SK-N-SH treated with all-trans-retinoic acid at 6 μM for 48 hours (cell line): ENCODE data around the gene ZNF519.

ENCODE experiments used
- ATAC-seq: fragments of 200-7000 bp; cut with Tn5 transposase; 3 replicates; pipeline ENCODE4 v1.9.1; 2020; ENCODE audit warnings: mild to moderate bottlenecking, moderate library complexity
- ARNTL ChIP-seq: fragments of 450-650 bp; formaldehyde crosslinking; IDR thresholded peaks from 2 replicates; pipeline ENCODE4 v1.5.0; 2020; ENCODE audit warnings: low read depth, mild to moderate bottlenecking, moderate library complexity, borderline replicate concordance
- BACH2 ChIP-seq: fragments of 250-450 bp; sonication (Bioruptor Pico); IDR thresholded peaks from 2 replicates; pipeline ENCODE4 v1.9.0; 2021; ENCODE audit warnings: mild to moderate bottlenecking, borderline replicate concordance
- CREB5 ChIP-seq: fragments of 250-450 bp; sonication (Bioruptor Pico); IDR thresholded peaks from 2 replicates; pipeline ENCODE4 v1.5.1; 2020; ENCODE audit warnings: low read depth, mild to moderate bottlenecking, moderate library complexity
- CSDC2 ChIP-seq: fragments of 250-450 bp; sonication (Bioruptor Pico); IDR thresholded peaks from 2 replicates; pipeline ENCODE4 v1.5.0; 2020; ENCODE audit warnings: mild to moderate bottlenecking, moderate library complexity
- CSRNP3 ChIP-seq: fragments of 250-450 bp; sonication (Bioruptor Pico); IDR thresholded peaks from 2 replicates; pipeline ENCODE4 v1.5.1; 2021; ENCODE audit warnings: mild to moderate bottlenecking, moderate library complexity
- ESRRG ChIP-seq: fragments of 250-450 bp; sonication (Bioruptor Pico); IDR thresholded peaks from 2 replicates; pipeline ENCODE4 v1.6.1; 2021; ENCODE audit warnings: mild to moderate bottlenecking
- ISL1 ChIP-seq: fragments of 250-450 bp; sonication (Bioruptor Pico); IDR thresholded peaks from 2 replicates; pipeline ENCODE4 v2.1.2; 2022; ENCODE audit warnings: mild to moderate bottlenecking, moderate library complexity
- OSR1 ChIP-seq: fragments of 250-450 bp; sonication (Bioruptor Pico); IDR thresholded peaks from 2 replicates; pipeline ENCODE4 v1.8.0; 2022; ENCODE audit warnings: moderate library complexity, mild to moderate bottlenecking, inconsistent platforms
- PATZ1 ChIP-seq: fragments of 250-450 bp; sonication (Bioruptor Pico); IDR thresholded peaks from 2 replicates; pipeline ENCODE4 v1.8.0; 2020; ENCODE audit warnings: mild to moderate bottlenecking, moderate library complexity, borderline replicate concordance
- PPARA ChIP-seq: fragments of 250-450 bp; sonication (Bioruptor Pico); IDR thresholded peaks from 2 replicates; pipeline ENCODE4 v1.5.0; 2020; ENCODE audit warnings: mild to moderate bottlenecking, borderline replicate concordance
- SNAI2 ChIP-seq: fragments of 250-450 bp; sonication (Bioruptor Pico); IDR thresholded peaks from 2 replicates; pipeline ENCODE4 v1.5.0; 2020; ENCODE audit warnings: mild to moderate bottlenecking, moderate library complexity
- TCF4 ChIP-seq: fragments of 250-450 bp; sonication (Bioruptor Pico); IDR thresholded peaks from 2 replicates; pipeline ENCODE4 v1.8.0; 2021; ENCODE audit warnings: mild to moderate bottlenecking, moderate library complexity, borderline replicate concordance
- TOX ChIP-seq: fragments of 250-450 bp; sonication (Bioruptor Pico); IDR thresholded peaks from 2 replicates; pipeline ENCODE4 v1.8.0; 2021; ENCODE audit warnings: mild to moderate bottlenecking, moderate library complexity, borderline replicate concordance
- ZC3H10 ChIP-seq: fragments of 250-450 bp; sonication (Bioruptor Pico); IDR thresholded peaks from 2 replicates; pipeline ENCODE4 v1.5.1; 2021; ENCODE audit warnings: mild to moderate bottlenecking, moderate library complexity
- ZFP3 ChIP-seq: fragments of 250-450 bp; sonication (Bioruptor Pico); IDR thresholded peaks from 2 replicates; pipeline ENCODE4 v1.5.0; 2020; ENCODE audit warnings: mild to moderate bottlenecking, moderate library complexity
- ZFP30 ChIP-seq: fragments of 450-650 bp; formaldehyde crosslinking; IDR thresholded peaks from 2 replicates; pipeline ENCODE4 v1.5.0; 2022; ENCODE audit warnings: mild to moderate bottlenecking, moderate library complexity
- ZNF565 ChIP-seq: fragments of 450-650 bp; formaldehyde crosslinking; conservative IDR thresholded peaks from 2 replicates; pipeline ENCODE4 v1.5.0; 2020; ENCODE audit warnings: low read depth, mild to moderate bottlenecking, moderate library complexity
- ZNF70 ChIP-seq: fragments of 450-650 bp; formaldehyde crosslinking; IDR thresholded peaks from 2 replicates; pipeline ENCODE4 v1.5.0; 2020; ENCODE audit warnings: mild to moderate bottlenecking, moderate library complexity

Gene ZNF519

DNA sequence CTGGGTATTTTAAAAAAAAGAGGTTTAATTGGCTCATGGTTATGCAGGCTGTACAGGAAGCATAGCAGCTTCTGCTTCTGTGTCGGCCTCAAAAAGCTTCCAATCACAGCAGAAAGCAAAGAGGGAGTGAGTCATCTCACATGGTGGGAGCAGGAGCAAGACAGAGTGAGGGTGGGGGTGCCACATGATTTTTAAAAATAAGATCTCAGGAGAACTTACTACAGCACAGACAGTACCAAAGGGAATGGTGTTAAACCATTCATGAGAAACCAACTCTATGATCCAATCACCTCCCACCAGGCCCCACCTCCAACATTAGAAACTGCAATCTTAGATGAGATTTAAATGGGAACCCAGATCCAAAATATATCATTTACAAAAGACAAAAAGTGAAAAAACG, 14.6 kb downstream of the ZNF519 start (continued):
- no peak for TF ChIP-seq ZNF70 (CRISPR knock-in tag)
- TF ChIP-seq TCF4 (CRISPR knock-in tag): no peak
- TF ChIP-seq ZNF565 (CRISPR knock-in tag): no peak
- no peak for TF ChIP-seq ISL1 (CRISPR knock-in tag)
- no peak for TF ChIP-seq PATZ1 (CRISPR knock-in tag)

- ATAC-seq: no peak
- TF ChIP-seq ISL1 (CRISPR knock-in tag) (no peak), CSRNP3 (CRISPR knock-in tag) (no peak), PATZ1 (CRISPR knock-in tag) (no peak), PPARA (CRISPR knock-in tag) (no peak), TOX (CRISPR knock-in tag) (no peak), CREB5 (no peak), CSDC2 (no peak), ZC3H10 (CRISPR knock-in tag) (no peak), BACH2 (no peak), SNAI2 (CRISPR knock-in tag) (no peak), TCF4 (CRISPR knock-in tag) (no peak), ESRRG (CRISPR knock-in tag) (no peak), ZFP3 (CRISPR knock-in tag) (no peak)
These were observed 25.3 kb downstream of the ZNF519 start for GRCh38 chr18:14106906-14107305.

- TF ChIP-seq SNAI2 (CRISPR knock-in tag) (no peak), CSDC2 (no peak), TCF4 (CRISPR knock-in tag) (no peak), BACH2 (no peak), ZNF70 (CRISPR knock-in tag) (no peak), ESRRG (CRISPR knock-in tag) (no peak), ZNF565 (CRISPR knock-in tag) (no peak), ARNTL (CRISPR knock-in tag) (no peak), ZFP30 (no peak), CSRNP3 (CRISPR knock-in tag) (no peak), CREB5 (no peak), OSR1 (CRISPR knock-in tag) (no peak)
- ATAC-seq: no peak
These were observed 27.1 kb downstream of the ZNF519 start for GRCh38 chr18:14104906-14105748.
